HG03442 (cell line): Measurements from ENCODE around the gene RECQL.

ENCODE experiments used
- ATAC-seq: cut with Tn5 transposase; IDR thresholded peaks from one replicate; pipeline ENCODE4 v1.9.1; 2021; ENCODE audit warnings: mild to moderate bottlenecking, moderate library complexity; ENCODE audit not compliant: unreplicated experiment

Gene RECQL, protein sequence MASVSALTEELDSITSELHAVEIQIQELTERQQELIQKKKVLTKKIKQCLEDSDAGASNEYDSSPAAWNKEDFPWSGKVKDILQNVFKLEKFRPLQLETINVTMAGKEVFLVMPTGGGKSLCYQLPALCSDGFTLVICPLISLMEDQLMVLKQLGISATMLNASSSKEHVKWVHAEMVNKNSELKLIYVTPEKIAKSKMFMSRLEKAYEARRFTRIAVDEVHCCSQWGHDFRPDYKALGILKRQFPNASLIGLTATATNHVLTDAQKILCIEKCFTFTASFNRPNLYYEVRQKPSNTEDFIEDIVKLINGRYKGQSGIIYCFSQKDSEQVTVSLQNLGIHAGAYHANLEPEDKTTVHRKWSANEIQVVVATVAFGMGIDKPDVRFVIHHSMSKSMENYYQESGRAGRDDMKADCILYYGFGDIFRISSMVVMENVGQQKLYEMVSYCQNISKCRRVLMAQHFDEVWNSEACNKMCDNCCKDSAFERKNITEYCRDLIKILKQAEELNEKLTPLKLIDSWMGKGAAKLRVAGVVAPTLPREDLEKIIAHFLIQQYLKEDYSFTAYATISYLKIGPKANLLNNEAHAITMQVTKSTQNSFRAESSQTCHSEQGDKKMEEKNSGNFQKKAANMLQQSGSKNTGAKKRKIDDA

DNA sequence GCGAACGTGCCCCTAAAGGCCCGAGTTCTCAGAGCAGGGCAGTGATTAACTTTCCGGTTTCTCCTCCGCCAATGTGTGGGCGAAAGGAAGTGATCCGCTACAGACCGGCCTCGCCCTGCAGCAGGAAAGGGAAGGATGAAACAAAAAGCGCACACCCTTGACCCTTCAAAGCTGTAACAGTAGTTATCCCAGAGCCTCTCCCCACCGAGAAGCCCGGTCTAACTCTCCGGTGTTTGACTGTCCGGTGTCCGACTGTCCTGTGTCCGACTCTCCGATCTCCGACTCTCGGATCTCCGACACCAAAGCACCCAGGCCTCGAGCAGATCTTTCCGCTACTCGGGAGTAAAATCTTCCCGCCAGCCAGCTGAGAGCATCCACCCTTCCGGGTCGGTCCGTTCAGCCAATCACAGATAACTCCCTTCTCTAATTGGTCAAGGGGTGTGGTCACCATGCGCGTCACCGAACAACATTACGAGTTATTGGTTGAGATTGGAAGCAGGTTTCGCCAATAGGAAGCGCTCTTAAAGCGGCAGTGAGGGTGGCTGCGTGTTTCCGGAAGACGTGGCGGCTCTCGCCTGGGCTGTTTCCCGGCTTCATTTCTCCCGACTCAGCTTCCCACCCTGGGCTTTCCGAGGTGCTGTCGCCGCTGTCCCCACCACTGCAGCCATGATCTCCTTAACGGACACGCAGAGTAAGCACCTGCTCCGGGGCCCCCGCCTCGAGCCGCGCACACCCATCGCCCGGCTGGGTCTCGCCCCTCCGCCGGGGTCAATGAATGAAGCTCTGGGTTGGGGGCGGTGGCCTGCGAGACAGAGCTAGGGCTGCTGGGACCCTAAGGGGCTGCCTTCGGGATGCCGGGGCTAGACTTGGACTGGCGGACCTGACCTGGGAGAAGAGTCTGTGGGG lies at the start of gene RECQL, which contains the start of gene GOLT1B:
Gene RECQL, minus strand, starts transcription at position 378 of the 906 bp plus-strand sequence. CDS start 2,065 bp downstream, outside the sequence.
Gene GOLT1B, plus strand, starts transcription at position 532 of the 906 bp plus-strand sequence. Its CDS starts 135 bp downstream, at position 667.
- peak; percentile 99 for ATAC-seq

DNA sequence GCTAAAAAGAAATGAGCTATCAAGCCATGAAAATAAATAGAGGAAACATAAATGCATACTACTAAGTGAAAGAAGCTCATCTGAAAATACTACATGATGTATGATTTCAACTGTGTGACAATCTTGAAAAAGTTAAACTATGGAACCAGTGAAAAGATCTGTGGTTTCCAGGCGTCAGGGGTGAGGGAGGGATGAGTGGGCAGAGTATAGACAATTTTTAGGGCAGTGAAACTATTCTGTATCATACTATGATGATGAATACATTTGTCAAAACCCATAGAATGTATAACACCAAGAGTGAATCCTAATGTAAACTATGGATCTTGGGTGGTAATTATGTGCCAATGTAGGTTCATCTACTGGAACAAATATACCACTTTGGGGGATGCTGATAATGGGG lies 46.0 kb upstream of the RECQL start:
- ATAC-seq = no peak

DNA sequence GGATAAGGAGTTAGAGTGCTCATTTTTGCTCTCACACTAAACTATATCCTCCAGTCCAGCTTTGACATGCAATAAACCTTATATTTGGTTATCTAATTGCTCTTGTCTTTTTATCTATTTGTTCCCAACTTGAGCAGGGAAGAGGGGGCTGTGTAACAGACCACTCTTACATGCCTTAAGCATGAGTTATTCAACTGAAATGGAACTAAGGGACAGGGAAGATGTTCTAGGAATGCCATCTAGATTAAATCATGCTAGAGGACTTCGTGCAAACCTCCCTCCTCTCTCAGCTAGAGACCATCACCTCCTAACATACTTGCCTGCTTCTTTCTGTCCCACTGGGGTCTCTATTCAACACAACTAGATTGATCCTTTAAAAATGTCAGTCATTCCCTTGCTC lies 45.3 kb upstream of the RECQL start:
- no peak for ATAC-seq

DNA sequence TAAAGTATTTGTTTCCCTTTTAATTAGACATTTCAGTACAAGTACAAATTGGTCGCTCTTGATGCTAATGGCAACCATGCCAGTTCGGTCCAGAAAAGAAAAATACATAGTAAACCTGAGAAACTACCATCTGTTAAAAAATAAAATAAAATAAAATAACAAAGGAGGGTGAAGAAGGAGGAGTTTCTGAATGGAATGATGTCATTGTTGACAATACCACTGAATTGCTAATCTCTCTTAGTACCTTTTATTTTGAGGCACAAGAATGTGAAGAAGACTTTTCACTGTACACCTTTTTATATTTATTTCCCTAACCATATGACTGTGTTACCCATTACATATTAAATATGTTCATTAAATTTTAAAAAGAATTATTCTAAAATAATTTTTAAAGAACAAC lies 44.1 kb upstream of the RECQL start:
- ATAC-seq = no peak

DNA sequence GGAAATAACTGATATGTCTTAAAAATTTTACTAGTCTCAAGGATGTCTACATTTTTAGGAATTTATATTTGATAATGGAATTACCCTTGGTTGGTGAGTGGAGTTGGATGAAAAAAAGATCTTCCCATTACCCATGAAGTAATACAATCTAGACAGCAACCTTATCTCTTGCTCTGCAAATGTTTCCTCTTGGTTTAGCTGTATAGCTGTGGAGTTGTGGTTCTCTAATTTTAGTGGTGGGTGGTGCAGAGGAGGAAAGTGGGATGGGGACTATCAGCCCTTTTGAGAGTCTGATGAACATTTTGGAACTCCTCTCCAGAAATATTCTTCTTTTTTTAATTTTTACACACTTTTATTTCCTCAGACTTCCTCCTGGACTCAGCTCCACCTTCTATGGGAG lies 41.7 kb upstream of the RECQL start:
- no peak for ATAC-seq

DNA sequence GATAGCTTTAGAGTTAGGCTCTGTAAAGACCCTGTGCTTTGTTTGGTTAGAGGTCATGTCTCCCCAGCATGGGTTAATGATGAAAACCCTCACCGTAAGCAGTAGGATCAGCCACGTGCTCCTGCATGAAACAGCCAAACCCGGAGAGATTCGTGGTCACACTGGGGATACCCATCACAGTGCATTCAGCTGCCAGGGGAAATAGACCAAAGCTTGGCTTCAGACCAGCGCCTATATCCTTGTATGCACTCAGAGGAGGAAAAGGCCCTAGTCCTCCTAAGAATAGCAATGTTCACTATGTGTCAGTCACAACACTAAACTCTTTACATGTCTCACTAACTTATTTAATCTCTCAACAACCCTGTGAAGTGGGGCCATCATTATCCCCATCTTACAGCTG lies 41.0 kb upstream of the RECQL start:
- no peak for ATAC-seq

DNA sequence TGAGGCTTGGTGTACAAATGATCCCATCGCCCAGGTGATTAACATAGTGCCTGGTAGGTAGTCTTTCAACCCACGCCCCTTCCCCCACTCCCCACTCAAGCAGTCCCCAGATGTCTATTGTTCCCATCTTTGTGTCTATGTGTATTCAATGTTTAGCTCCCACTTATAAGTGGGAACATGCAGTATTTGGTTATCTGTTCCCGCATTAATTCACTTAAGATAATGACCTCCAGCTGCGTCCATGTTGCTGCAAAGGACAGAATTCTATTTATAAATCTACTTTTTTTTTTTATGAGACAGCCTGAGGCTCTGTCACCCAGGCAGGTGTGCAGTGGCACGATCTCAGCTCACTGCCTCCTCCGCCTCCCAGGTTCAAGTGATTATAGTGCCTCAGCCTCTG lies 40.3 kb upstream of the RECQL start:
- no peak for ATAC-seq

DNA sequence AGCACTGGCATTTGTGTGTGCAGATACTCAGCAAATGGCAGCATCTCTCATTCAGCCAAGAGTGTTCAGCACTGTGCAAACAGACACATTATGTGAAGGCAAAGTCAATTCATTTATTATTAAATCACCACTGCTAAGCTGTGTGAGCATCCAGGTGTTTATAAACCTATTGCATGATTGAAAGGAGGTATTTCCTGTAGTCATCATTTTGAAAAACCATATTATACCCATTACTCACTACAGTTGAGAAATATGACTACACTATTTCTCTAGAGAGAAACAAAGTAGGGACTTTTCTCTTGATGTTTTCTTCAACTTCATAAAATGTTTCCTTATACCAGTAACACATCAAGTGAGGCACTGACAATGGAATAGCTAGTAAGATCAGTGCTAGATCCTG lies 38.4 kb upstream of the RECQL start:
- no peak for ATAC-seq

DNA sequence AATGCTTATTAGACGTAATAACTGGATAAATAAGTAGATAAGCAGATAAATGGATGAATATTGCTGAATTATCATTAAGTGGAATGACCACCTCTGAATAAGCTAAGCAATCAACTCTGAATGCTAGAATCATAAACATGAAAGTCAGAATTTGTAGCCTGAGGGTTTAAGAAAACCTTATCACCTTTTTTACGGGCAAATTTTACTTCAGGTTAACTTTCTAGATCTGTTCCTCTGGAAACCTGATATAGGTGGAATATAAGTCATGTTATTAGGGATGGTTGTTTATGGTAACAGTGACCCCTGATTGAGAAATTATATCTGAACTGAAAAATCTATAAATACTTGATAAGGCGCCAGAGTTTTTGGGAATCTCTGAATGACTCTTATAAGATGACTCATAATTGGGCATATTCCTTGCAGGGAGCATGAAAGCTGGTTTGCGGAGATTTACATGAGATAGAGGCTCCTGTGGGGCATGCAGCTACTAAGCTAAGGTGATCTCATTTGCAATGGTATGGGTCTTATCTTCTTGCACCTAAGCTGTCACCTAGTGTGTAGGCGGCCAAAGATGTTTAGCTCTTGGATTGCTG lies 36.7 kb upstream of the RECQL start:
- no peak for ATAC-seq

DNA sequence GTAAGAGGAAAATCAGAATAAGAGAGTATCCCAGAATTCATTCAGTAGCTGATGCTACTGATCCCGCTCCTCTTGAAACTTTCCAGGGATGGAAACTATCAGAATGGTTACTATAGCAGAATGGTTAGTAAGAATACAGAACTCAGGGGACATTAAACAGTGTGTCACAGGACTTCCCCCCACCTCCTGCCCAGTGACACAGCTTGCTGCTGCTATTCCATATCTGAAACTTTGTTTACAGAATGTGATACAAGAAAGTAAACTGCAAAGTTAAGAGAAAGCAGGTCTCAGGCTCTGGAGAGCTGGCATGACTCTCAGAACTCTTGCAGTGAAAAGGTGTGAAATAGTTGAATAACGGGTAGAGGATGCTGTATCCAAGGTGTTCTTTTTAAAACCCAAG lies 28.0 kb upstream of the RECQL start:
- no peak for ATAC-seq

DNA sequence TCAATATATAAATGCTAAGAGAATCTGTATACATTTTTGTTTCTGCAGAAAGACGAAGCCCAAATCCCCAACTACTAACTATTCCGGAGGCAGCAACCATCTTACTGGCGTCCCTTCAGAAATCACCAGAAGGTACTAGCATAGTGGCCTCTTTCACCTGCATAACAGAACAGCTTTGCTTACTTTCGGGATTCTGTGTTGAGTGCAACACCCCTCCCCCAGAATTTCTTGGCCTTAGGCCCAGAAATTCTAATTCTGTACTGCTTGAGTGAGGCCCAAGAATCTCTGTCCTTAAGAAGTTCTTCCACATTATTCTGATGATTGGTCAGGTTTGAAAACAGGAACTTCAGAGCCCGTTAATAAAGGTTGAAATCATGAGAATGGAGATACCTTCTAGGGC lies 27.5 kb upstream of the RECQL start:
- no peak for ATAC-seq

DNA sequence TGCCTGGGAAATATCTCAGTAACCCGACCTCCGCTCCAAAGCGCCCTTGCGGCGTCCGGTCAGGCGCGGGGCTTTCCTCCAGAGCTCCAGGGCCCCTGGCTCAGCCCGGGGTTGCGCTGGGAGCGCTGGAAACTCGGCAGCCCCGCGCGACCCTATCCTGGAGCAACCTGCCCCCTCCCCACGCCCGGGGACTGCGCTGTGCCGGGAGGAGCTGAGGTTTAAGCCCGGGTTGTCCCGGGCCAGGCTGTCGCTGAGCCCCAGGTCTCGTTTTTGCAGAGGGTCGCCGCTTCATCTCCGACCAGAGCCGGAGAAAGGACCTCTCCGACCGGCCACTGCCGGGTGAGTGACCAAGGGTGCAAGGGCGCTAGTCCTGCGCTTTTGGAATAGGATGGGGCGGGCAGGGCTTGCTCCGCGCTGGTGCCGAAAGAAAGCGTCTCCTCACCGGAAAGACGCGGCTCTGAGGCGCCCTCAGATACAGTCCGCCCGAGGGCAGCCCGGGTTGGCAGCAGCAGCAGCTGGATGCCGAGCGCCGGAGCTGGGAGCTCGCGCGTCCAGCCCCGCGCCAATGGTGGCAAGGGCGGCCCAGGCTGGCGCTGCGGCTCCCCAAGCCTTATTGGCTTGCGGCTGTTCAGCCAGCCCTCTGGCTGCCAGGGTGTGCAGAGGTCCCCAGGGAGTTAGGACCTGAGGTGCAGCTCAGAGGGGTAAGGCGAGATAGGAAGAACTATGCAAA lies 26.2 kb upstream of the RECQL start:
- ATAC-seq = peak; percentile 95

DNA sequence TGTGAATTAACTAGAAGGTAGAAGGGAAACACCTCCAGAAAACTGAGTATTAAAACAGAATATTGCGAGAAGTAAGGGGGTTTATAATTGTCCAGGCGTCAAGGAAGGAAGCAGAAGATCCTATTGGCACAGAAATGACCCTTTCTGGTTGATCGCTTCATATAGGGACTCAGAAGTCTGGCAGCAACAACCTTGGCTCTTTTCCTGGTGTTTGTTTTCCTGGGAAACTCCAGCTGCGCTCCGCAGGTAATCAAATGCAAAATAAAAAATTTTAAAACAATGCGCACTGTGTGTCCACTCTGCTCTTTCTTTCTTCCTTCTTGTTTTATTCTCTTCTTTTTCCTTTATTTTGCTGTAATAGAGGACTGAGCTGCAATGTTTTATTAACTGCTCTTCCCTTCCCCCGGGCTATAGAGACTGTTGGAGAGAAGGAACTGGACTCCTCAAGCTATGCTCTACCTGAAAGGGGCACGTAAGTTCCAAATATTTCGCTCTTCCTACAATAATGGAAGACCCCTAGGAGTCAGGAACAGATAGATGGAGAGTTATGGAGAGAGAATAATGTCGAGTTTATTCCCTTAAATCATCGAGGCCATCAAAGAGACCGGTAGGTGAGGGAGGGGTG lies 25.4 kb upstream of the RECQL start:
- ATAC-seq = no peak

DNA sequence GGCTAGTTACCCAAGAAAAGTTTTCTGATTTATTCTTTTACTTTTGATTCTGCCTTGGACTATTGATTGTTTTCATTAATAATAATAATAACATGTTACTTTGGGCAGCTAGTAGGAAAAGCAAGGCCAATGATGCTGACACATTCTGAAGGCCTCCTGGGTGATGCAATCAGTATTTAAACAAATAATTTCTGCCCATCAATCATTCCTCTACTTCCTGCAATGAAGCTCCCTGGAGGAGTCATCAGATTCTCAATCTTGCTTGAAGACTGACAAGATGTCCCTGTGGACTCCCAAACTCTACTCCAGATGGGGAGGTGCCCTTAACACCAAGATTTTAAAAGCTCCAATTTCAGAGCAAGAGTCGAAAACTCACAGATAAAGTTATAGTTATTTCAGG lies 24.6 kb upstream of the RECQL start, which contains the start of gene SPX:
Gene SPX, plus strand, starts transcription at position 244 of the 400 bp plus-strand sequence. CDS start 177 bp downstream, outside the sequence.
- no peak for ATAC-seq

DNA sequence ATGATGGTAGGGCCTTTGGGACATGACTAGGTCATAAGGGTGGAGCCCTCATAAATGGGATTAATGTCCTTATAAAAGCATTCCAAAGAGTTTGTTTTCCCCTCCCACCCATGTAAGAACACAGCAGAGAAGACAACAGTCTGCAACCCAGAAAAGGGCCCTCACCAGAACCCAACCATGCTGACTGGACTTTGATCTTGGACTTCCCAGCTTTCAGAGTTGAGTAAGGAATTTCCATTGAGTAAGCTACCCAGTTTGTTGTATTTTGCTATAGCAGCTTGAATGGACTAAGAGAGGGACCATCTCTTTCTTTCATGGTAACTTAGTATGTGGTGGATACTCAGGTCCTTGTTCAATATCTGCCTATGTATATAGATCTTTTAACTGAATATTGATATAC lies 21.7 kb upstream of the RECQL start:
- no peak for ATAC-seq

DNA sequence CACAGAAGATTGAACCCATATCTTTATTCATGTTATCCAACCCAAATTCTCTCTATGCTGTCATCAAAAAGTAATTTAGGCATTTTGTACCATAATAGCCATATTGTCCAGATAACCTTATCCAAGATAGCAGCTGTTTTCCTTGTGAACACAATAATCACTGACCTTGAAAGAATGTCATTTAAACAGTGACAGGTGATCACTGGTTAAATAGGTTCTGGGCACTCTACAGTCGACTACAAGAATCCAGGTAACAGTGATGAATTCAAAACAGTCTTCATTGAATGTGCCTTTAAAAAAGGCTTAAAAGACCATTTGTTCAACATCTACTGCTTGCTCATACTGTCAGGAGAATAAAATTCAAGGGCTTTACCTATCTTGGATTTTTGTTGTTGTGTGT lies 20.1 kb upstream of the RECQL start:
- no peak for ATAC-seq

DNA sequence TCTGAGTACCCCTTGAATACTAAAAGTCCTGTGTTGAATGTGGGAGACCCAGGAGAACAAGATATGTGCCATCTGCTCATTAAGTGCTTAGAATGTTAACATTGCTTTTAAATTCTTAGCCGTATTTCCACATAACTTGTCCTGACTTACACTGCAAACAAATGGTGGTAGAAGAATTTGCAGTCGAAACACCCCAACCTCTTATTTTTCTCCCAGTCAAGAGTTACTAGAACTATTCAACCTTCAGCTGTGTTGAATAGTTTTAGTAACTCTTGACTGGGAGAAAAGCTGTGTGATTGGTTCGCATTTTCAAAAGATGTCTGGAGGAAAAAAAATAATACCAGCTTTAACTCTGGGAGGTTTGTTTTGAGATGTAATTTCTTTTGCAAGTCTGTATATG lies 17.0 kb upstream of the RECQL start:
- ATAC-seq = no peak

DNA sequence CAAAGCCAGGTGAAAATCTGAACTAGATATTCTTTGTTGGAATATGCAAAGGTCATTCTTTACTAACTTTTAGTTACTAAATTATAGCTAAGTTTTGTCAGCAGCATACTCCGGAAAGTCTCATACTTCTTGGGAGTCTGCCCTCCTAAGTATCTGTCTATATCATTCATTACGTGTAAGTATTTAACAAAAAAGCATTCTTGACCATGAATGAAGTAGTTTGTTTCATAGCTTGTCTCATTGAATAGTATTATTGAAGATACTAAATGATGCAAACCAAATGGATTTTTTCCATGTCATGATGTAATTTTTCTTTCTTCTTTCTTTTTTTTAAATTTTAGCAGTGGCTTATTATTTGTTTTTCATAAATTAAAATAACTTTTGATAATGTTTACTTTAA lies 14.8 kb upstream of the RECQL start:
- no peak for ATAC-seq

DNA sequence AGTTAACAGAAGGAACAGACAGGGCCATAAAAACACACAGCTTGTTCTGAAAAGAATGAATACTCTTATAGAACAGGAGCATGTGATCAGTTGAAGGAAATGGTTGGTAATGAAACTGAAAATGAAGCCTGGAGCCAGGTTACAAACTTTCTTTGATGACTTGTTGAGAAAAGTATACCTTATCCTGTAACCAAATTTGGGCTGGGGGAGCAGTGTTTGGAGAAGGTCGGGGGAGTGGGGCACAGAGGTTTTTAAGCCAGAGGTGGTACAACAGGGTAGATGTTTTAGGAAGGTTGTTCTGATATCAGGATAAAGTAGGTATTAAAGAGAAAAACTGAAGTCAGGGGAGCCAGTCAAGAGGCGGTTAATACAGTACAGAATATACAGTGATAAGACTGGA lies 8.3 kb upstream of the RECQL start:
- peak; percentile 96 for ATAC-seq

DNA sequence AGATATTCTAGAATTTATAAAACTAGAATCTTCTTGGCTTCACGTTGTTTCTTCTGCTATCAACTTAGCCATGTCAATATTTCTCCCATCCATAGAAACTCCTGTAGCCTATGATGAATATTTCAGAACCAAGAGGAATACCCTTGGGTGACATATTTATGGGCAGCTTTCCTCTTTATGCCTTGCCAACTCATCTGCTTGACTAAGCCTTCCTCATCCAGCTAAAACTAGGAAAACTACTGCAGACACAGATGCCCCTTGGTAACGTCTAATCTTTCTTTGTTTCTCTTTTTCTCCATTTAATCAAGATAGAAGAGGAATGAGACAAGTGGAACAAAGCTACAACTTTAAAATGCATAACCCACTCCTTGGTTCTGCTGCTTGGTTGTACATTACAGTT lies 6.4 kb upstream of the RECQL start:
- ATAC-seq = no peak
